ENCODE measurements around the gene MTMR4.

DNA sequence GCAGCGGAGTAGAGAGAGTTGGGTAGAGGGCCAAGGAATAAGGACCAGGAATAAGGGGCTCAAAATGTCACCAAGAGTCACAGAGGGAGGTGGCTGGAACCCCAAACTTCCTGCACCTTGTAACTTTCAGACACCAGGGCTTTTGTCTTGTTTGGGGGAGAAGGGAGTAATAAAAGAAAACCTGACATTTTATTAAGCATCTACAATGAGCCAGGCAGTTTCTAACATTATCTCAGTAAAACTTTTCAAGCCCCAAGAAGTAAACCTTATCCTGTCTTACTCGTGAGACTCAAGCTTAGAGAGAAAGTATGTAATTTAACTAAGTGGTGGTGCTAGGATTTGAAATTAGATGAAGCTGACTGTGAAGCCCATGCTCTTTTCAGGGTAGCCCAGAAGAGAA lies 848 bp upstream of the MTMR4 start:
- no peak for TF ChIP-seq YY1 (IDR thresholded peaks at IDR 0.05; ENCODE audit: extremely low read depth, insufficient replicate concordance, low read depth, low read length)
- no peak for TF ChIP-seq EZH2 (IDR thresholded peaks at IDR 0.05)
- TF ChIP-seq POLR2A (IDR thresholded peaks at IDR 0.05; ENCODE audit: borderline replicate concordance, extremely low read depth, insufficient read depth, insufficient read length): no peak
